ENCODE results near the gene UBE2G2.

Gene UBE2G2

GRCh38 chr21:44739316-44739715 lies 62.3 kb downstream of the UBE2G2 start:
- no peaks in the 10 kb centered on the region for H4K20me1 ChIP-seq
- H3K36me3 ChIP-seq = no peaks in the 10 kb centered on the region
- no peak for TF ChIP-seq Cebpa-rat (IDR thresholded peaks at IDR 0.05)
- H3K4me2 ChIP-seq = no peak overlapping the region; a peak in 1 of 22 replicates
- peaks cover 13 to 26% (median 17%) of the 10 kb centered on the region in 11 experiments for H3K9me3 ChIP-seq (replicated peaks in 1 of 11)
- no peaks in the 10 kb centered on the region for H3K27me3 ChIP-seq
- H3K9ac ChIP-seq = no peak overlapping the region
- no peak overlapping the region for H3K27ac ChIP-seq
- peaks cover 6 to 36% (median 23%) of the 10 kb centered on the region in 10 experiments; a peak in 19 of 20 replicates for H3K4me1 ChIP-seq
- H3K4me3 ChIP-seq = no peak overlapping the region

DNA sequence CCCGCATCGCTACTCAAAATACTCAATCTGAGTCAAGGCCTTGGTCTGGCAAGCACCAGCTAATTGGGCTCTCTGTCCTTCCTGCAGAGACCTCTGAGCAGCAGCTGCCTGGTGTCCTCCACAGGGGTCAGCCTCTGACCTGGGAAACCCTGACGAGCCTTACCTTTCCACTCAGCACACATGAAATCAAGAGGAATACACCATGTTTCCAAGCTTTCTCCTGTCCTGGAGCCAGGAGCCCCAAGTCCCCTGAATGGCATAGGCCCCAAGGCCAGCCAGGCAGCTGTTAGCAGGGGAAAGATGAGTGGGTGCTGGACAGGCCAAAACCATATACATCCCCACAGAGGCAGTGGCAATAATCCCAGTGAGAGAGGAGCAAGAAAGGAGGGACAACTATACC lies 63.0 kb downstream of the UBE2G2 start:
- no peak for TF ChIP-seq Cebpa-rat (IDR thresholded peaks at IDR 0.05)
- H3K9ac ChIP-seq = no peak overlapping the region
- no peaks in the 10 kb centered on the region for H4K20me1 ChIP-seq
- no peaks in the 10 kb centered on the region for H3K27me3 ChIP-seq
- no peak overlapping the region for H3K27ac ChIP-seq
- H3K4me3 ChIP-seq = no peak overlapping the region
- H3K4me1 ChIP-seq = peaks cover 13 to 43% (median 30%) of the 10 kb centered on the region in 10 experiments
- no peak overlapping the region for H3K4me2 ChIP-seq
- H3K36me3 ChIP-seq = no peaks in the 10 kb centered on the region
- peaks cover 6 to 19% (median 10%) of the 10 kb centered on the region in 11 experiments for H3K9me3 ChIP-seq (replicated peaks in 1 of 11)

GRCh38 chr21:44737706-44738354 lies 63.8 kb downstream of the UBE2G2 start:
- no peak for TF ChIP-seq Cebpa-rat (IDR thresholded peaks at IDR 0.05)
- H3K9me3 ChIP-seq (replicated peaks in 1 of 11) = peaks cover 0 to 11% (median 2%) of the 10 kb centered on the region in 11 experiments; a peak in 15 of 22 replicates

DNA sequence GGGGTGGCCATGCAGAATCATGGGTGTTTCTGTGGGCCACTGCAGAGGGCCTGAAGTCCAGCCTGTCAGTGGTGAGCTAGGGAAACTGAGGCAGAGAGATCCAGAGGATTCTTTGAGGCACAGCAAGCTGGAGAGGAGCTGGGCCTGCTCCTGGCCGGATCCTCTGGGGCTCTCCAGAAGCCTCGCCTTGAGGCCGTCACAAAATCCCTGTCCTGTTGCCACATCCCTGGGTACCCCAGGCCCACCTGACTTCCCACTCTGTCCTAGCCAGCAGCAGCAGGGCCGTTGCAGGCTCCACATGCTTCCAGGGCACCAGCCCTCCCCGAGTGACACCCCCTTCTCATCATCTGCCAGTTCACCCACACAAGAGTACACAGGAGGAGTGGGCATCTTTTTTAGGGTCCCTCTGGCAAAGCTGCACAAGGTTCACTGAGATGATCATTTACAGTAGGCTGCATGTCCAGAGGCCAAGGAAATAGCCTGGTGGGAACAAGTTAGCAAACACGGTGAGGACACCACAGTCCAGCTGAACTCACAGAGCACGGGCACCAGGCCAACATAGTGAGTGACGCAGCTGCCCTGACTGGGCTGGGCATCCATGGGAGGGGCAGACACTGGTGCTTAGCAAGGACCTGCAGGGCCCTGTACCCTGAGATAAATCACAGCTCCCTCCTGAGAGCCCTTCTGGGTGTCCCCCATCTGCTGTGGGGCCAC lies 65.2 kb downstream of the UBE2G2 start:
- Histone ChIP-seq H3K36me3 (no peaks in the 10 kb centered on the region), H3K27ac (no peak overlapping the region), H3K9ac (no peak overlapping the region), H3K4me3 (no peak overlapping the region), H3K9me3 (replicated peaks in 1 of 11) (no peaks in the 10 kb centered on the region), H4K20me1 (no peaks in the 10 kb centered on the region), H3K27me3 (no peaks in the 10 kb centered on the region), H3K4me1 (peaks cover 14 to 65% (median 47%) of the 10 kb centered on the region in 10 experiments), H3K4me2 (peak overlapping the region in 9 of 11 experiments; percentile 39 to 77 (median 59); a peak in 14 of 22 replicates)
- no peak for TF ChIP-seq Cebpa-rat (IDR thresholded peaks at IDR 0.05)

More at GRCh38 chr21:44737706-44738354, 63.8 kb downstream of the UBE2G2 start:
- Histone ChIP-seq H3K27ac (no peak overlapping the region), H3K36me3 (no peaks in the 10 kb centered on the region), H3K4me3 (no peak overlapping the region), H3K4me2 (peak overlapping the region in 1 of 11 experiments; percentile 7; a peak in 1 of 22 replicates), H4K20me1 (no peaks in the 10 kb centered on the region), H3K27me3 (no peaks in the 10 kb centered on the region), H3K4me1 (peaks cover 13 to 51% (median 38%) of the 10 kb centered on the region in 10 experiments), H3K9ac (no peak overlapping the region)

GRCh38 chr21:44735821-44736220 lies 65.8 kb downstream of the UBE2G2 start:
- Histone ChIP-seq H3K9ac (peak overlapping the region in 3 of 11 experiments; percentile 18 to 62 (median 20); a peak in 3 of 22 replicates), H3K9me3 (replicated peaks in 1 of 11) (no peaks in the 10 kb centered on the region), H4K20me1 (no peaks in the 10 kb centered on the region), H3K4me3 (no peak overlapping the region), H3K27ac (peak overlapping the region in 2 of 11 experiments; percentile 25 to 36; a peak in 1 of 22 replicates), H3K4me2 (peak overlapping the region; percentile 10 to 77 (median 54); a peak in 21 of 22 replicates), H3K4me1 (peaks cover 21 to 67% (median 48%) of the 10 kb centered on the region in 10 experiments), H3K27me3 (no peaks in the 10 kb centered on the region), H3K36me3 (no peaks in the 10 kb centered on the region)
- no peak for TF ChIP-seq Cebpa-rat (IDR thresholded peaks at IDR 0.05)

DNA sequence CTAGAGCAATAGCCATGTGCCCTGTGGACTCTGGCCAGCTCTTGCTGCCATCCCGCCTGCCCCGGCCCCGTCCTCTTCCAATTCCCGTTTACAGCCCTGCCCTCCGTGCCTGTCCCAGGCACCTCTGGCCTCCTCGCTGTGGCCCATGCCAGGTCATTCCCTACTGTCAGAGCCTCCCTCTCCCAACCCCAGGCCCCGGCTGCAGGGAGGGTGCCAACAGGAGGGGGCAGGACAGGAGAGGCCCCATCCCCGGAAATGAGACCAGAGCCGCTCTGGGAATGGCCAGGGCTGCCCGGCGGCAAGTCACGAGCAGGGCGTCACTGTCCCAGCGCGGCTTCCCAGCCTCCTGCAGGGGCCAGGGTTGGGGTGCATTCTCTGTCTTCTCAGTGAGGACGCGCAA lies 66.8 kb downstream of the UBE2G2 start:
- no peak for TF ChIP-seq Cebpa-rat (IDR thresholded peaks at IDR 0.05)
- Histone ChIP-seq H3K27ac (peak overlapping the region in 2 of 11 experiments; percentile 25 to 36; a peak in 4 of 22 replicates), H3K9me3 (replicated peaks in 1 of 11) (no peaks in the 10 kb centered on the region), H3K4me1 (peaks cover 26 to 69% (median 51%) of the 10 kb centered on the region in 10 experiments), H3K27me3 (no peaks in the 10 kb centered on the region), H4K20me1 (no peaks in the 10 kb centered on the region), H3K4me2 (peak overlapping the region in 10 of 11 experiments; percentile 10 to 77 (median 56); a peak in 17 of 22 replicates), H3K36me3 (no peaks in the 10 kb centered on the region), H3K9ac (peak overlapping the region in 3 of 11 experiments; percentile 18 to 62 (median 20); a peak in 3 of 22 replicates), H3K4me3 (no peak overlapping the region)

GRCh38 chr21:44734026-44734745 lies 67.4 kb downstream of the UBE2G2 start:
- Histone ChIP-seq H3K36me3 (no peaks in the 10 kb centered on the region), H3K4me3 (no peak overlapping the region), H3K4me1 (peaks cover 26 to 64% (median 51%) of the 10 kb centered on the region in 10 experiments), H3K9me3 (replicated peaks in 1 of 11) (no peaks in the 10 kb centered on the region), H3K4me2 (peak overlapping the region; percentile 24 to 90 (median 70); a peak in 21 of 22 replicates), H3K9ac (peak overlapping the region in 3 of 11 experiments; percentile 21 to 44 (median 22); a peak in 3 of 22 replicates), H3K27me3 (no peaks in the 10 kb centered on the region), H4K20me1 (no peaks in the 10 kb centered on the region), H3K27ac (peak overlapping the region in 4 of 11 experiments; percentile 12 to 61 (median 44); a peak in 7 of 22 replicates)
- no peak for TF ChIP-seq Cebpa-rat (IDR thresholded peaks at IDR 0.05)

DNA sequence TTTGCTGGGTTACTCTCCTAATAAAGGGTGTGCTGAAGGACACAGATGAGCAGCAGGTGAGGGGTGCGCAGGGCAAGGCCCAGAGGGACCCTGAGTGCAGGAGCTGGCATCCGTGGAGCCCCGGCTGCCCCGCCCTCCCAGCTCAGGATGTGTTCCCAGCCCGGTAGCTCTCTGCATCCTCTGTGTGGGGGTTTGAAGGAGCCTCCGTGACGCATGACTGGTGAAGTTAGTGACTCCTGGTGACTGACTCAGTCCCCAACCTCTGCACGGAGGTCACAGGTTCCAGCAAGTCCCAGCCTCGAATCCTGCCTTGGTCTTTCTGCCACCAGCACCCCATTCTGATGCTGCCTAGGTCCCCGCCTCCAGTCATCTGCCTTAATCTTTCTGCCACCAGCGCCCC lies 68.7 kb downstream of the UBE2G2 start:
- Histone ChIP-seq H4K20me1 (no peaks in the 10 kb centered on the region), H3K4me2 (peak overlapping the region in 9 of 11 experiments; percentile 42 to 90 (median 71); a peak in 18 of 22 replicates), H3K9ac (peak overlapping the region in 1 of 11 experiments; percentile 22; a peak in 1 of 22 replicates), H3K27ac (peak overlapping the region in 2 of 11 experiments; percentile 46 to 61; a peak in 3 of 22 replicates), H3K27me3 (no peaks in the 10 kb centered on the region), H3K9me3 (replicated peaks in 1 of 11) (no peaks in the 10 kb centered on the region), H3K36me3 (no peaks in the 10 kb centered on the region), H3K4me1 (peaks cover 26 to 64% (median 51%) of the 10 kb centered on the region in 10 experiments), H3K4me3 (no peak overlapping the region)
- no peak for TF ChIP-seq Cebpa-rat (IDR thresholded peaks at IDR 0.05)
